GM18909 (cell line): Measurements from ENCODE around the gene SPOCK1.

Experiments used
- ATAC-seq: cut with Tn5 transposase; IDR thresholded peaks from one replicate; pipeline ENCODE4 v1.9.1; 2021; ENCODE audit warnings: mild to moderate bottlenecking; ENCODE audit not compliant: unreplicated experiment, poor library complexity

Gene SPOCK1

DNA sequence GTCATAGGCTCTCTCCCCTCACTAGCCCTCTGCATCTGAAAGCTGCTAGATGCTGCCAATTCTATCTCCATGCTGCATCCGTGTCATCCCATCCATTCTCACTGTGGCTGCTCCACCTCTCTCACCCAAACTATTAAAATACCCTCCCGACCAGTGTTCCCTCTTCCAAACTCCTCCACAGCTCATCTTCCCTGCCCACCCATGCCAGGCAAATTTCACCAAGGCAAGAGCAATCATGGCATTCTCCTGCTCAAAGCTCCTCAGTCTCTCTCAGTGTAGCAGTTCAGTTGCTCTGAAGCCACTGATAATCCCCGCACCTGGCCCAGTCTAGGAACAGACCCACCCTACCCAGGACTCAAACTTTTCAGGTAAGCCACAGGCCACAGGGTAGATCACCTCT, 48.4 kb downstream of the SPOCK1 start:
- no peak for ATAC-seq

DNA sequence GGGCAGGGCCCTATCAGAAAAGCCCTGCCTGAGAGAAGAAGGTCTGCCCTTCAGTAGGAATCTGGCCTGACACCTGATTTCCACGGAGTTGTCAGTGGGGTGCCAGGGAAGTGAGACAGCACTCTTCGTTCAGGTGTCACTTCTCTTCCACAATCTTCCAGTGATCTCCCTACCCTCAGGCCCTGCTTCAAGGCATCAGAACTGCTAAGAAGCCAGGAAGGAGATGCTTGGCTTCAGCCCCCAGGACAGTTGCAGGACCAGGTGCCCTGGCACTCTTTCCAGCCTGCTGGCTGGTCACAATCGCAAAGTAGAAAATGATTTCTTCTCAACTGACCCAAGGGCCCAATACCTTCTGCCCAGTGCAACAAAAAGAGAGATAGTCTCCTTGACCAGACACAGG, 50.3 kb downstream of the SPOCK1 start:
- ATAC-seq = no peak

GRCh38 chr5:137446615-137447014, 52.5 kb downstream of the SPOCK1 start:
- ATAC-seq = no peak

GRCh38 chr5:137446151-137446550, 53.0 kb downstream of the SPOCK1 start:
- no peak for ATAC-seq

DNA sequence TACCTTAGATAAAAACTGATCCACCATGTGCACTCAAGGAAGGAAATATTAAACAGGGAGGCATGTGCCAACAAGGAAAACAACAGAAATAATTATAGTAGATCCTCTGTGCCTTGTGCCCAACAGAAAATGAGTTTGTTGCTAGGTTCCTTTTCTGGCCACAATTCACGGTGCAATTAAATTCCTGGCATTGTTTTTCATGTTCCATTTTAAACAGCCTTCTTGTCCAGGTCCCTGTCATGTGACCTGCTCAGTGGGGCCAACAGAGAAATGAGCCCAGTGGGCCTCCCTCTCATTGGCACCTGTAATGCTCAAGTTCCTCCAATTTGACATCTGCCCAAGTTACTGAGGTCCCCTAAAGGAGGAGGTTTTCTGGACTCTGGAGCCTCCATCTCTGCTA, 56.5 kb downstream of the SPOCK1 start:
- ATAC-seq = no peak

GRCh38 chr5:137441476-137441875, 57.6 kb downstream of the SPOCK1 start:
- no peak for ATAC-seq

DNA sequence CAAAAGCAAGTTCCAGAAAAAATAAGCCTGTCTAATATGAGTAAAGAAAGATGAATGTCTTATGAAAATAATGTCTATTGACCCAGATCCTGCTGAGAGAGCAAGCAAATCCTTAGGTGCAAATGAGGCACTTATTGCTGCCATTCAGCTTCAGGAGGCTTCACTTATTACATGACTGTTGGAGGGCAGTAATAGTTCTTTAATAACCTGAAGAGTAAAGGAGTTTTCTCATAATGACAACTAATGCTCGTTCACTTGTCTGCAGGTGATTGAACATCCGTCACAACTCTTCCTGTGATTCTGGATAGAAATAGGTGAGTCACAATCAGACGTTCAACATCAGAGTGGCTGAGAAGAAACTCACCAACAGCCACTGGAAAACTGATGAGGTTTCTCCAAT, 58.3 kb downstream of the SPOCK1 start:
- no peak for ATAC-seq

- ATAC-seq = no peak
Observed at GRCh38 chr5:137439645-137440044, 59.5 kb downstream of the SPOCK1 start.

DNA sequence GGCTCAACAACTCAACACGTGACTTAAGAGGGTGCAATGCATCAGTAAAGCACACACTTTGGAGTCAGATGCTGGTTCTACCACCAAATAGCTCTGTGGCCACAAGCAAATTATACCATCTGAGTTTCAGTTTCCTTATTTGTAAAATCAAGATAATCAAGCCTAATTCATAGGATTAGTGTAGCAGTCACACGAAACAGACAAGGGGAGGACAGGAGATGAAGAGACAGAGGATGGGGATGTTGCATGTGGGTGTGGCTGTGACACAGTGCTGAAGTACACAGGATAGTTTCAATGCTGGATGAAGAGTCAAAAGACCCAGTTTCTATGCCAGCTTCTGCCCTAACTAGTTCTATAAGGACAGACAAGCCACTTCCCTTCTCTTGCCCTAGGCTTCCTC, 60.2 kb downstream of the SPOCK1 start:
- ATAC-seq = no peak

DNA sequence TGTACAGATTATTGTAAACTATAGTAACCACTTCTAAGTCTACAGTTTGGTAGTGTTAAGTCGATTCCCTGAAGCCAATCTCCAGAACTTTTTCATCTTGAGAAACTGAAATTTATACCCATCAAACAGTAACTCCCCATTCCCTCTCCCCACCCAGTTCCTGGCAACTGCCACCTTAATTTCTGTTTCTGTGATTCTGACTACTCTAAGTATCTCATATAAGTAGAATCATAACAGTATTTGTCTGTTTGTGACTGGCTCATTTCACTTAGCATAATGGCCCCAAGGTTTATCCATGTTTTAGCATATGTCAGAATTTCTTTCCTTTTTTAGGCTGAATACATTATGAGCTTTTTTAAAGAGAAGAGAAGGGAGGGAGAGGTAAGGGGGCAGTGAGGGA, 61.4 kb downstream of the SPOCK1 start:
- no peak for ATAC-seq

- ATAC-seq = no peak
Observed at GRCh38 chr5:137433539-137433938, 65.6 kb downstream of the SPOCK1 start.

DNA sequence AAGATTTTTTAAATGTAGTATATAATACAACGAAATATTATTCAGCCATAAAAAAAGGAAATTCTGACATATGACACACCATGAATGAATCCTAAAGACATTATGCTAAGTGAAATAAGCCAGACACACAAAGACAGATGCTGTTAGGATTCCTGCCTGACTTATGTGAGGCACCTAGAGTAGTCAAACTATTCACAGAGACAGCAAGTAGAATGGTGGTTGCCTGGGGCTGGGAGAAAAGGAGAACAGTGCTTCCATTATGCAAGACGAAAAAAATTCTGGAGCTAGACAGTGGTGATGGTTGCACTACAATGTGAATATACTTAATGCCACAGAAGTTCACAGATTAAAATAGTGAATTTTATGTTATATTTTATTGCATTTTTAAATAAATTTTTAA, 66.8 kb downstream of the SPOCK1 start:
- ATAC-seq = no peak

DNA sequence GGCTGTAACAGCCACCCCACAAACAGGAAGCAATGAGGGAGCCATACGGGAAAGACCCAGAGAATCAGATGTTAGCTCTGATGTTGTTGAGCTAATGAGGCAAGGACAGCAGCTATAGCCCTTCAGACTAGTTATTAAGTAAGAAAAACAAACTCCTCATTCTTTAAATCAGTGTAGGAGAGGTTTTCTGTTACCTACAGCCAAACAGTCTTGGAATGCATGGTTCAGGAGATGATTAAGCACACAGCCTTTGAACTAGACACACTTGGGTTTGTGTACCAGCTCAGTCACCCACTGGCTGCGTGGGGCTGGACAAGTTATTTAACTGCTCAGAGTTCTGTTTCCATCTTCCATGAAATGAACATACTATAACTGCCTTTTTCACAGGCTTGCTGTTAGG, 68.1 kb downstream of the SPOCK1 start:
- ATAC-seq = no peak

DNA sequence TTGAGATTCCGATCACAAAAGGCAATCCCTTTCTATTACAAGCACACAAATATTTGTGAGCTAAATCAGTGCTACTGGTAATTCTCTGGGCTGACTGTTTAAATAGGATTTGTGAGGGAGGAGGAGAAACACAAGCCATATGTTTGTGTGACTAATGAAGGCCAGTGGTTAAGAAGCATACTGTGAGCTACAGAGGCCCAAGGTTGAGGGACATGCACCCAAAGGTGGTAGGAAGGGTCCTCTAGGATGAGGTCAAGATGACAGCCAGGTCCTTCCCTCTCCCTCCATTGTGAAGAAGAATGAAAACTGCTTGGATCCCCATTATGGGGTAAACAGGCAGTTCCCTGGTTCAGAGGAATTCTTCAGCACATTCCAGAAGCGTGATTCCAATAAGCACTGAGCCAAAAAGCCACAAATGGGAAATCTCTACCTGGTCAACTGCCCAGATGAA, 83.9 kb downstream of the SPOCK1 start:
- no peak for ATAC-seq

- no peak for ATAC-seq
Observed at GRCh38 chr5:137414112-137414755, 84.9 kb downstream of the SPOCK1 start.

DNA sequence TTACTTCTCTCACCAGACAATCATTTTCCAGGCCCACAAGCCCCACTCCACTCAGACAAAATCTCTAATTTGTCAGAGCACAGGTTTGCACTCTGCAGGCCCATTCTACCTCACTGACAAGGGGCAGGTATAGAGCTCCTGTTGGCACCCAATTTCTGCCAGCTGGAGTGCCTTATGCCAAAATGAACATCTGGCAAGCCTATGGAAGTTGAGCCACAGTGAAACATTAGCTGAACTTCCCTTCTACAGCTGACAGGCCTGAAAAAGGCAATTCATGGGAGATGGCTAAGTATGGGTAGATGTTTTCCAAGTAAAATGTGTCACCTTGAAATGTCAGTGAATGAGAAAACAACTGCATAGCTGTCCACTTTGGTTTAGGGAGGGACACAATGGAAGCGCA, 87.0 kb downstream of the SPOCK1 start:
- ATAC-seq = no peak

- no peak for ATAC-seq
Observed at GRCh38 chr5:137410234-137411010, 88.7 kb downstream of the SPOCK1 start.

GRCh38 chr5:137409736-137410135, 89.4 kb downstream of the SPOCK1 start:
- ATAC-seq = no peak

DNA sequence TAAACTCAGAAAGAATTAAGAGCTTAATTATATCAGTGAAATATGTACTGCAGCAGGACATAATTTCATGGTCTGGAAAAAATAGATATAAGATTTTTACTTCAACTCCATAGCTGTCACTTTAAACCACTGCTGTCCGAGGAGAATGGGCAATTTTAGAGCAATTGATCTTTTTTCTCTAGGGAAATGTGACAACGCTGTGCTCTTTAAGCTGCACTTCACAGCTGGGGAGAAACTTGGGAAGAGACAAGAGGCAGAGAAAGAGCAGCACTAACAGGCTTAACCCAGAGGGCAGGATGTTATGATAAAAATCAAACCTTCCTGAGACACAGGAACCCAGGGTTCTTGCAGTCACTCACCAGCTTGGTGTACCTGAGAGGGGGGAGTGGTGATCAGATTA, 92.0 kb downstream of the SPOCK1 start:
- ATAC-seq = no peak

- no peak for ATAC-seq
Observed at GRCh38 chr5:137405393-137405792, 93.7 kb downstream of the SPOCK1 start.

DNA sequence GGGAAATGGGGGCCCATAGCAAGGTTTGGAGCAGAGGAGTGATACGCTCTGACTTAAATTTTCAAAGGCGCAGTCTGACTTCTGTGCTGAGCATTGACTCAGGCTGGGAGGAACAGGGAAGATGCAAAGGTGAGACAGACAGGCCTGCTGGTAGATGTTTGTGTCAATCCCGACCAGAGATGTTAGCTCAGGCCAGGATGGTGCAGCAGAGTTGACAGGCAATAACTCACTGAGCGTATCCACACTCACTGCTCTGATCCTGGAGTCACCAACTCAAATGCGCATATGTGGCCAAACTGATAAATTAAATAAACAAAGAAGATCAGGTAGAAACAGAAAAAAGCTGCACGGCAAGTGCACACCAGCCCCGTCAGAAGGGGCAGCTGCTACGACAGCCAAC, 95.3 kb downstream of the SPOCK1 start:
- ATAC-seq = no peak
